ENCODE data around the gene HERPUD2. TPM values are rescaled to one million over a fixed set of nuclear protein-coding genes. Genes with fewer than 3 reads are reported as not detected.

HERPUD2 gene
- total RNA-seq, 4 donors from 2014 or later: 35.2 to 59.8 (median 44.3) TPM

- Histone ChIP-seq H3K9me3 (no peaks in the 10 kb centered on the region), H3K27me3 (no peaks in the 10 kb centered on the region), H3K27ac (no peak overlapping the region), H3K4me1 (no peaks in the 10 kb centered on the region), H3K36me3 (peaks cover 20% of the 10 kb centered on the region), H3K4me3 (no peak overlapping the region)
- no peak for DNase-seq (ENCODE audit: low spot score in 2 of 2)
- 41% methylated on average over 14 of the region's 16 CpGs for WGBS
- TF ChIP-seq POLR2AphosphoS5 (IDR thresholded peaks at IDR 0.05): no peak
- peak; percentile 6 to 67 for TF ChIP-seq CTCF (IDR thresholded peaks at IDR 0.05)
- TF ChIP-seq POLR2A (IDR thresholded peaks at IDR 0.05): no peak
- TF ChIP-seq EP300 (IDR thresholded peaks at IDR 0.05): no peak
Measured at GRCh38 chr7:35624299-35625186, 70.4 kb downstream of the HERPUD2 start.

GRCh38 chr7:35623381-35623780 is 71.6 kb downstream of the HERPUD2 start:
- no peak for TF ChIP-seq CTCF (IDR thresholded peaks at IDR 0.05)
- no peak for TF ChIP-seq EP300 (IDR thresholded peaks at IDR 0.05)
- TF ChIP-seq POLR2AphosphoS5 (IDR thresholded peaks at IDR 0.05): no peak
- no peak for TF ChIP-seq POLR2A (IDR thresholded peaks at IDR 0.05)

GRCh38 chr7:35619863-35620262 is 75.1 kb downstream of the HERPUD2 start:
- WGBS: 57% methylated on average over 1 of the region's 1 CpG
- TF ChIP-seq EP300 (IDR thresholded peaks at IDR 0.05): no peak
- no peak for TF ChIP-seq CTCF (IDR thresholded peaks at IDR 0.05)
- no peak for TF ChIP-seq POLR2A (IDR thresholded peaks at IDR 0.05)
- TF ChIP-seq POLR2AphosphoS5 (IDR thresholded peaks at IDR 0.05): no peak
- Histone ChIP-seq H3K4me1 (no peaks in the 10 kb centered on the region), H3K9me3 (no peaks in the 10 kb centered on the region), H3K27me3 (no peaks in the 10 kb centered on the region), H3K27ac (no peak overlapping the region), H3K36me3 (no peaks in the 10 kb centered on the region), H3K4me3 (no peak overlapping the region)
- no peak for DNase-seq (ENCODE audit: low spot score in 2 of 2)

More at GRCh38 chr7:35623381-35623780, 71.6 kb downstream of the HERPUD2 start:
- no peak overlapping the region for H3K27ac ChIP-seq
- H3K4me3 ChIP-seq: no peak overlapping the region
- 64% methylated on average over 2 of the region's 2 CpGs for WGBS
- peaks cover 10% of the 10 kb centered on the region for H3K36me3 ChIP-seq
- no peaks in the 10 kb centered on the region for H3K4me1 ChIP-seq
- no peaks in the 10 kb centered on the region for H3K27me3 ChIP-seq
- no peaks in the 10 kb centered on the region for H3K9me3 ChIP-seq
- no peak for DNase-seq (ENCODE audit: low spot score in 2 of 2)

- DNase-seq (ENCODE audit: low spot score in 2 of 2): no peak
- WGBS: 65% methylated on average over 3 of the region's 3 CpGs
- H3K27me3 ChIP-seq: no peaks in the 10 kb centered on the region
- H3K4me1 ChIP-seq: no peaks in the 10 kb centered on the region
- H3K36me3 ChIP-seq: no peaks in the 10 kb centered on the region
- no peak overlapping the region for H3K27ac ChIP-seq
- no peak overlapping the region for H3K4me3 ChIP-seq
- no peaks in the 10 kb centered on the region for H3K9me3 ChIP-seq
- TF ChIP-seq EP300 (IDR thresholded peaks at IDR 0.05) (no peak), POLR2AphosphoS5 (IDR thresholded peaks at IDR 0.05) (no peak), POLR2A (IDR thresholded peaks at IDR 0.05) (no peak), CTCF (IDR thresholded peaks at IDR 0.05) (no peak)
Measured at GRCh38 chr7:35617041-35617440, 77.9 kb downstream of the HERPUD2 start.

GRCh38 chr7:35613150-35613549 is 81.8 kb downstream of the HERPUD2 start:
- H3K9me3 ChIP-seq: no peaks in the 10 kb centered on the region
- WGBS: 87% methylated on average over 2 of the region's 2 CpGs
- H3K27me3 ChIP-seq: no peaks in the 10 kb centered on the region
- no peak overlapping the region for H3K27ac ChIP-seq
- no peaks in the 10 kb centered on the region for H3K36me3 ChIP-seq
- H3K4me1 ChIP-seq: no peaks in the 10 kb centered on the region
- TF ChIP-seq EP300 (IDR thresholded peaks at IDR 0.05): no peak
- no peak for TF ChIP-seq POLR2A (IDR thresholded peaks at IDR 0.05)
- TF ChIP-seq CTCF (IDR thresholded peaks at IDR 0.05): no peak
- no peak for TF ChIP-seq POLR2AphosphoS5 (IDR thresholded peaks at IDR 0.05)
- DNase-seq (ENCODE audit: low spot score in 2 of 2): no peak
- H3K4me3 ChIP-seq: no peak overlapping the region

Measured in suprapubic skin (tissue), 4 donors.